Brain microvascular endothelial cell (primary cell): ENCODE data around the gene LOXHD1.

Experiments
- DNase-seq: peaks from one replicate; pipeline ENCODE4 v3.0.0-alpha.2; 2020
- H3K27ac ChIP-seq: fragments of 250-450 bp; sonication (Bioruptor Pico); 2 replicates; pipeline ENCODE4 v1.5.1; 2020; ENCODE audit warnings: mild to moderate bottlenecking, moderate library complexity
- H3K27me3 ChIP-seq: fragments of 250-450 bp; sonication (Bioruptor Pico); replicated peaks from 2 replicates; pipeline ENCODE4 v1.5.1; 2020; ENCODE audit warnings: mild to moderate bottlenecking
- H3K36me3 ChIP-seq: fragments of 250-450 bp; sonication (Bioruptor Pico); replicated peaks from 2 replicates; pipeline ENCODE4 v1.5.1; 2020; ENCODE audit warnings: mild to moderate bottlenecking
- H3K4me3 ChIP-seq: 2 replicates; pipeline ENCODE4 v1.5.1; 2011; ENCODE audit warnings: low read depth, mild to moderate bottlenecking, control low read depth, low read length, moderate library complexity
- CTCF ChIP-seq: IDR thresholded peaks from 2 replicates; pipeline ENCODE4 v1.5.1; 2011; ENCODE audit warnings: low read depth, mild to moderate bottlenecking, moderate library complexity, low read length, control low read depth, inconsistent platforms; ENCODE audit errors: missing control alignments
- in situ Hi-C: cut with HindIII; loops from 2 replicates; pipeline ENCODE4 v1.10.0; 2017; ENCODE audit warnings: low sequenced_read_pairs, low pct_ligation_motif_present

The LOXHD1 gene

GRCh38 chr18:46615720-46616119 is 41.3 kb downstream of the LOXHD1 start:
- Histone ChIP-seq H3K27ac (no peak overlapping the region), H3K36me3 (no peaks in the 10 kb centered on the region), H3K4me3 (no peak overlapping the region), H3K27me3 (no peaks in the 10 kb centered on the region)
- DNase-seq: no peak
- in situ Hi-C loops: no loop called here
- TF ChIP-seq CTCF: no peak

GRCh38 chr18:46609048-46609447 is 48.0 kb downstream of the LOXHD1 start:
- in situ Hi-C loops: no loop called here
- Histone ChIP-seq H3K27me3 (no peaks in the 10 kb centered on the region), H3K4me3 (no peak overlapping the region), H3K36me3 (no peaks in the 10 kb centered on the region), H3K27ac (no peak overlapping the region)
- no peak for TF ChIP-seq CTCF
- no peak for DNase-seq

GRCh38 chr18:46607926-46608325 is 49.1 kb downstream of the LOXHD1 start:
- in situ Hi-C loops: no loop called here
- no peaks in the 10 kb centered on the region for H3K36me3 ChIP-seq
- no peak for TF ChIP-seq CTCF
- no peaks in the 10 kb centered on the region for H3K27me3 ChIP-seq
- no peak for DNase-seq
- H3K27ac ChIP-seq: no peak overlapping the region
- no peak overlapping the region for H3K4me3 ChIP-seq

- in situ Hi-C loops: no loop called here
- Histone ChIP-seq H3K4me3 (no peak overlapping the region), H3K36me3 (no peaks in the 10 kb centered on the region), H3K27ac (no peak overlapping the region), H3K27me3 (no peaks in the 10 kb centered on the region)
- TF ChIP-seq CTCF: no peak
- no peak for DNase-seq
Observed at GRCh38 chr18:46601141-46601805, 55.7 kb downstream of the LOXHD1 start.

- no peak overlapping the region for H3K4me3 ChIP-seq
- no peak for TF ChIP-seq CTCF
Observed at GRCh38 chr18:46596119-46596518, 60.9 kb downstream of the LOXHD1 start.

More at GRCh38 chr18:46596119-46596518, 60.9 kb downstream of the LOXHD1 start:
- in situ Hi-C loops: no loop called here
- DNase-seq: no peak
- no peaks in the 10 kb centered on the region for H3K36me3 ChIP-seq
- no peaks in the 10 kb centered on the region for H3K27me3 ChIP-seq
- no peak overlapping the region for H3K27ac ChIP-seq
